ENCODE data around the gene REEP5.

DNA sequence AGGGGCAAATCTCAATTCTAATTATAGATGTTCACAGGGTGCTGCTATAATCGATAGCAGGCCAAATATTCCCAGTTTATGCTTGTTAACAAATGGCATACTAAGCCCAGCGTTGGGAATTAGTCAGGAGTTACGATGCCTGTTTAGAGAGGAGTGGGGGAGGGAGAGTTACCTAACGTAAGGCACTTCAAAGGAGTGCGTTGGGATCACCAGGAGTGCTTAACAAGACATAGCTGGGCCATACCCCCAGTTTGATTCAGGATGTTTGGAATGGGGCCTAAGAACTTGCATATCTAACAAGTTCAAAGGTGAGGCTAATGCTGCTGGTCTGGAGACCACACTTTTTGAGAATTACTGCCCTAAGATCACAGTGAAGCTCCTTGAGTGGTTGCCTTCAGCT is 75.5 kb downstream of the REEP5 start:
- TF ChIP-seq CTCF (conservative IDR thresholded peaks at IDR 0.05 in 1 of 2, IDR thresholded peaks at IDR 0.05 in 1 of 2; ENCODE audit: extremely low read depth in 1 of 2, insufficient read depth in 1 of 2, low read depth in 1 of 2, low read length in 2 of 2) = no peak
- no peak for TF ChIP-seq EZH2 (IDR thresholded peaks at IDR 0.05; ENCODE audit: borderline replicate concordance, low read length)

All from mammary epithelial cell (primary cell).